Gastrocnemius medialis (tissue), 4 donors: ENCODE data around the gene COPS9.

ENCODE experiments used
- CTCF ChIP-seq, 5 experiments: fragments of 450-650 bp in 3 of 5; fragments of 200-600 bp in 2 of 5; sonication (generic) in 2 of 5; IDR thresholded peaks in 4 of 5; conservative IDR thresholded peaks in 1 of 5; 1 replicate in 4 of 5; 2 replicates in 1 of 5; pipeline ENCODE4 v1.5.1; 2016 to 2019; ENCODE audit warnings: antibody characterized with exemption in 5 of 5, mild to moderate bottlenecking in 3 of 5, moderate library complexity in 3 of 5
- POLR2A ChIP-seq, 2 donors: fragments of 450-650 bp; IDR thresholded peaks; one replicate each; pipeline ENCODE4 v1.6.1; 2017; ENCODE audit warnings: antibody characterized with exemption in 2 of 2, mild to moderate bottlenecking in 2 of 2, moderate library complexity in 2 of 2

GRCh38 chr2:240182001-240182400 is 45.9 kb upstream of the COPS9 start:
- TF ChIP-seq CTCF (IDR thresholded peaks at IDR 0.05 in 4 of 5, conservative IDR thresholded peaks at IDR 0.05 in 1 of 5) (no peak), POLR2A (IDR thresholded peaks at IDR 0.05) (no peak)
